Caco-2 (cell line): ENCODE data around the gene GMIP. TPM values are rescaled to one million over a fixed set of nuclear protein-coding genes. Genes with fewer than 3 reads are reported as not detected.

Experiments
- BruUV-seq: library from RNA; stranded (reverse); fragments of 400-500 nt; replicated peaks from 2 replicates; lab custom pipeline; 2021; lab: Mats Ljungman, UMichigan
- CTCF ChIA-PET: fragments of 300-600 bp; sonication (Branson Sonifier 250); formaldehyde crosslinking; loops from one replicate; lab custom pipeline; 2022; ENCODE audit warnings: antibody characterized with exemption; lab: Charles Lee
- POLR2A ChIA-PET: fragments of 300-600 bp; sonication (Branson Sonifier 250); formaldehyde crosslinking; loops from one replicate; lab custom pipeline; 2022; ENCODE audit warnings: antibody characterized with exemption; lab: Charles Lee
- DNase-seq, 2 experiments: peaks; one replicate each; pipeline versions ENCODE4 v3.0.0 to v3.0.0-alpha.2; 2020 to 2022
- H3K27me3 ChIP-seq: replicated peaks from 2 replicates; pipeline ENCODE4 v1.6.0; 2011; ENCODE audit warnings: low read length; ENCODE audit not compliant: control insufficient read depth, insufficient read depth
- H3K36me3 ChIP-seq: 2 replicates; pipeline ENCODE4 v1.5.1; 2011; ENCODE audit warnings: low read length; ENCODE audit not compliant: control insufficient read depth, insufficient read depth
- H3K4me1 ChIP-seq: fragments of 250-450 bp; sonication (Bioruptor Pico); 2 replicates; pipeline ENCODE4 v1.5.1; 2020; ENCODE audit warnings: mild to moderate bottlenecking
- H3K4me3 ChIP-seq: 2 replicates; pipeline ENCODE4 v1.5.1; 2011; ENCODE audit warnings: low read depth, mild to moderate bottlenecking, control low read depth, low read length
- H3K9me3 ChIP-seq: fragments of 250-450 bp; sonication (Bioruptor Pico); 2 replicates; pipeline ENCODE4 v1.5.1; 2020; ENCODE audit warnings: mild to moderate bottlenecking, moderate library complexity
- H3K27ac Mint-ChIP-seq: one replicate; pipeline ENCODE4 v1.8.0; 2022; ENCODE audit warnings: mixed read lengths; ENCODE audit not compliant: unreplicated experiment
- H3K27me3 Mint-ChIP-seq: one replicate; pipeline ENCODE4 v1.8.0; 2022; ENCODE audit warnings: mixed read lengths; ENCODE audit not compliant: insufficient read depth, unreplicated experiment
- H3K36me3 Mint-ChIP-seq: one replicate; pipeline ENCODE4 v1.8.0; 2022; ENCODE audit warnings: mild to moderate bottlenecking, mixed read lengths; ENCODE audit not compliant: insufficient read depth, unreplicated experiment
- H3K4me1 Mint-ChIP-seq: one replicate; pipeline ENCODE4 v1.8.0; 2022; ENCODE audit warnings: low read depth, mixed read lengths; ENCODE audit not compliant: unreplicated experiment
- H3K4me3 Mint-ChIP-seq: one replicate; pipeline ENCODE4 v1.8.0; 2022; ENCODE audit warnings: mild to moderate bottlenecking, moderate library complexity, mixed read lengths; ENCODE audit not compliant: unreplicated experiment
- H3K9me3 Mint-ChIP-seq: one replicate; pipeline ENCODE4 v1.8.0; 2022; ENCODE audit warnings: mixed read lengths; ENCODE audit not compliant: unreplicated experiment
- CTCF ChIP-seq, 2 experiments: fragments of 200-600 bp in 1 of 2; IDR thresholded peaks; 1 replicate in 1 of 2; 2 replicates in 1 of 2; pipeline versions ENCODE4 v1.5.1 to v1.8.0; 2011 to 2022; ENCODE audit warnings: antibody characterized with exemption in 1 of 2, control low read depth in 1 of 2, inconsistent platforms in 1 of 2, low read depth in 1 of 2, low read length in 1 of 2, mild to moderate bottlenecking in 1 of 2, moderate library complexity in 1 of 2; ENCODE audit not compliant: insufficient read depth in 1 of 2, severe bottlenecking in 1 of 2, unreplicated experiment in 1 of 2
- intact Hi-C: fragments of 100-400 bp; cut with micrococcal nuclease; formaldehyde crosslinking; loops from one replicate; pipeline ENCODE4 v1.10.0; 2022; ENCODE audit not compliant: unreplicated experiment
- total RNA-seq: library from RNA; stranded (reverse); gene quantifications from 2 replicates; pipeline ENCODE4 v1.2.3, GENCODE V29; 2022

GMIP gene
- total RNA-seq, 1 experiment from 2014 or later = 8.6 TPM

DNA sequence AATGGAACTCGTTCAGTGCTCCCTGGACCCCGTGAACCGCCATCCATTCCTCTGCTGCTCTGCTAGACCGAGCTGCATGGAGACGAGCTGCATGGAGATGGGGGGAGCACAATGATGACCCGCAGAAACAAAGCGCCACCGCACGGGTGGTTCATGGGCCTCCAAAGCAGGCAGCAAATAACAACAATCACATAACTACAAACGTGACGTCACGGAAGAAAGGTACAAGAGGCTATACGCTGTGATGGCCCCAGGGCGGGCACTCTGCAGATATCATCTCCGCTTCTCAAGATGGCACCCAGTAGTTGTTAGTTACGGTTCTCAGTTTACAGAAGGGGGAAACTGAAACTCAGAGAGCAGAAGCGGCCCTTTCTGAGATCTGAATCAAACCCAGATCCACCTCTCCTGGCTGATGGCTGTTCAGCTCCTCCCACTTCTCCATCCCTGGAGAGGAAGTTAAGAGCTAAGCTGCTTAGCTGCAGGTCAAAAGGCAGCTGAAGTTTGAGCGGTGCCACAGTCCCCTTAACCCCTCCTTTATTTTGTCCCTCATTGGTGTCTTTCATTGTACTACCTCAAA, 18.3 kb upstream of the GMIP start:
- Histone ChIP-seq H3K4me3 (no peak overlapping the region), H3K9me3 (no peaks in the 10 kb centered on the region), H3K4me1 (no peaks in the 10 kb centered on the region), H3K27me3 (no peaks in the 10 kb centered on the region), H3K36me3 (no peaks in the 10 kb centered on the region; the same call in 1 of the 2 replicates)
- no peak for DNase-seq
- Mint-ChIP-seq H3K36me3 (peaks cover 27% of the 10 kb centered on the region), H3K27me3 (no peaks in the 10 kb centered on the region), H3K4me3 (peak overlapping the region; percentile 82), H3K27ac (no peak overlapping the region), H3K9me3 (no peaks in the 10 kb centered on the region), H3K4me1 (no peaks in the 10 kb centered on the region)
- BruUV-seq = no TSS peak
- intact Hi-C loops = loop anchor here (2.0 to 10.0 kb wide), 2 partner anchors 35 to 203 kb away; partner anchors contain the start of gene ZNF253
- POLR2A ChIA-PET = no interaction called here
- no peak for TF ChIP-seq CTCF (IDR thresholded peaks at IDR 0.05; ENCODE audit: insufficient read depth in 1 of 2, low read depth in 1 of 2, low read length in 1 of 2, severe bottlenecking in 1 of 2, unreplicated experiment in 1 of 2)
- CTCF ChIA-PET = no interaction called here

DNA sequence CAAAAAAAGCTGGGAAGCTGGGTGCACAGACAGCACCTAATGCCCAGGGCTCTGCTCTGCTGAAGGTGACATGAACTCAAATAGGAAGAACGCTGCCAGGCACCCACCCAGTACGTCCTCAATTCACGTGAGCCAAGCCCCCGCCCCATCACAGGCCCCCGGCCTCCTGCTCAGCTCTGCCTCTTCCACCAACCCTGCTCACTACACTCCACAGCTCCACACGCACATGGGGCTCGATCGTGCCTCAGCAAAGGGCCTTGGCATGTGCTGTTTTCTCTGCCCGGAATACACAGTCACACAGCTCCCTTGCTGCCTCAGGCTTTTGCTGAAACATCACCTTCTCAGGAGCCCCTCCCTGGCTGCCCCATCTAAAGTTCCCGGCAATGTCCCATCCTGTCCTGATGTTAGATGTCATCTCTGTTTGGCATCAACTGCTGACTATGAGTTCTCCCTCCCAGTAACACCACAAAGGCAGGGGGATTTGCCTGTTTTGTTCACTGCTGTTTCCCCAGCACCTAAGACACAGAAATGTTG, 17.8 kb upstream of the GMIP start:
- Histone ChIP-seq H3K4me3 (no peak overlapping the region), H3K36me3 (no peaks in the 10 kb centered on the region; the same call in none of the 2 replicates), H3K9me3 (no peaks in the 10 kb centered on the region), H3K27me3 (no peaks in the 10 kb centered on the region), H3K4me1 (no peaks in the 10 kb centered on the region)
- Mint-ChIP-seq H3K27me3 (no peaks in the 10 kb centered on the region), H3K9me3 (no peaks in the 10 kb centered on the region), H3K36me3 (peaks cover 29% of the 10 kb centered on the region), H3K27ac (no peak overlapping the region), H3K4me3 (peak overlapping the region; percentile 82), H3K4me1 (no peaks in the 10 kb centered on the region)
- no peak for TF ChIP-seq CTCF (IDR thresholded peaks at IDR 0.05; ENCODE audit: insufficient read depth in 1 of 2, low read depth in 1 of 2, low read length in 1 of 2, severe bottlenecking in 1 of 2, unreplicated experiment in 1 of 2)
- DNase-seq = no peak
- ChIA-PET POLR2A (no interaction called here), CTCF (no interaction called here)
- no TSS peak for BruUV-seq
- intact Hi-C loops = loop anchor here (10.0 kb wide), 1 partner anchor 204 kb away; the partner anchor contains the start of gene ZNF253

GRCh38 chr19:19659646-19660245, 16.3 kb upstream of the GMIP start:
- TF ChIP-seq CTCF (IDR thresholded peaks at IDR 0.05; ENCODE audit: insufficient read depth in 1 of 2, low read depth in 1 of 2, low read length in 1 of 2, severe bottlenecking in 1 of 2, unreplicated experiment in 1 of 2) = no peak
- Mint-ChIP-seq H3K4me3 (no peak overlapping the region), H3K4me1 (no peaks in the 10 kb centered on the region), H3K36me3 (peaks cover 35% of the 10 kb centered on the region), H3K9me3 (no peaks in the 10 kb centered on the region), H3K27me3 (no peaks in the 10 kb centered on the region), H3K27ac (no peak overlapping the region)
- H3K27me3 ChIP-seq = no peaks in the 10 kb centered on the region
- H3K36me3 ChIP-seq = peaks cover 2% of the 10 kb centered on the region
- no peak overlapping the region for H3K4me3 ChIP-seq
- no peaks in the 10 kb centered on the region for H3K4me1 ChIP-seq
- intact Hi-C loops = loop anchor here (10.0 kb wide), 1 partner anchor 205 kb away; the partner anchor contains the start of gene ZNF253
- ChIA-PET CTCF (no interaction called here), POLR2A (no interaction called here)
- DNase-seq = no peak
- H3K9me3 ChIP-seq = no peaks in the 10 kb centered on the region
- BruUV-seq = no TSS peak
